Lower lobe of right lung (tissue), 2 donors: ENCODE results near the gene MICAL2. TPM values are rescaled to one million over a fixed set of nuclear protein-coding genes. Genes with fewer than 3 reads are reported as not detected.

ENCODE experiments used
- ATAC-seq, 2 donors: fragments of 200-7000 bp; cut with Tn5 transposase; one replicate each; pipeline ENCODE4 v1.9.1; 2020 to 2022; ENCODE audit warnings: mild to moderate bottlenecking in 2 of 2, moderate library complexity in 2 of 2
- DNase-seq: peaks from one replicate; pipeline ENCODE4 v3.0.0-alpha.2; 2020
- H3K27ac ChIP-seq: fragments of 200-600 bp; one replicate; pipeline ENCODE4 v1.8.0; 2022
- H3K27me3 ChIP-seq: fragments of 200-600 bp; one replicate; pipeline ENCODE4 v1.8.0; 2022; ENCODE audit warnings: low read depth
- H3K36me3 ChIP-seq: fragments of 200-600 bp; one replicate; pipeline ENCODE4 v1.8.0; 2022; ENCODE audit warnings: mild to moderate bottlenecking
- H3K4me1 ChIP-seq: fragments of 200-600 bp; one replicate; pipeline ENCODE4 v1.8.0; 2022
- H3K4me3 ChIP-seq: fragments of 200-600 bp; one replicate; pipeline ENCODE4 v1.8.0; 2022; ENCODE audit warnings: mild to moderate bottlenecking
- H3K9me3 ChIP-seq: fragments of 200-600 bp; one replicate; pipeline ENCODE4 v1.8.0; 2022
- intact Hi-C: fragments of 100-400 bp; cut with DNase I; formaldehyde crosslinking; loops from one replicate; pipeline ENCODE4 v1.11.0; 2022
- total RNA-seq: library from RNA; stranded (reverse); fragmentation: NEBNext Ultra II Directional; extraction: Animal tissue kit (Norgen Biotek cat#: 25700); gene quantifications from one replicate; pipeline ENCODE4 v1.2.1, GENCODE V29; 2021
- TF ChIP-seq, protein P1 (sequence below): fragments of 200-600 bp; IDR thresholded peaks from one replicate; pipeline ENCODE4 v1.8.0; 2022; ENCODE audit warnings: antibody characterized with exemption, mild to moderate bottlenecking
- donor health status: DM: no; HTN: yes; CAD: no; lungs with severe emphysema.

Gene MICAL2
- total RNA-seq, 1 donor from 2014 or later = 127 TPM

DNA sequence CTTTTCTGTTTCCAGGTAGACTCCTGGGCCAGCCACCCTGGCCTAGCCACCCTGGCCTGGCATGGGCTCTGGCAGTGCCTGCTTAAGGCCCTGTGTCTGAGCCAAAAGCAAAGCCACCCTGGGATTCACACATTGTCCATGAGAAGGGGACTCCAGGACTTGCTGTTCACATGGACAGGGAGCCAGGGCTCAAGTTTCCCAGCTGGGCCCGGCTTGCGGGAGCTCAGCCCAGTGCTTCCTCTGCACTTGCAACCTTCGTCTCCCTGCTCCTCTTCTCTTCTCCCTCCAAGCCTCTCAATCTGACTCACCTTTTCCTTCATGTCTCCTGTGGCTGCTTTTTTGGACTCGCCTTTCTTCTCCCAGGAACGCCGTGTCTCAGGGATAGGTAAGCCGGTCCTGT lies 130.3 kb downstream of the MICAL2 start:
- ATAC-seq (no peak), DNase-seq (no peak)
- Histone ChIP-seq H3K4me3 (no peak overlapping the region), H3K27ac (peak overlapping the region; percentile 54), H3K9me3 (no peaks in the 10 kb centered on the region), H3K4me1 (peaks cover 27% of the 10 kb centered on the region), H3K36me3 (peaks cover 25% of the 10 kb centered on the region), H3K27me3 (no peaks in the 10 kb centered on the region)
- TF ChIP-seq, protein P1, sequence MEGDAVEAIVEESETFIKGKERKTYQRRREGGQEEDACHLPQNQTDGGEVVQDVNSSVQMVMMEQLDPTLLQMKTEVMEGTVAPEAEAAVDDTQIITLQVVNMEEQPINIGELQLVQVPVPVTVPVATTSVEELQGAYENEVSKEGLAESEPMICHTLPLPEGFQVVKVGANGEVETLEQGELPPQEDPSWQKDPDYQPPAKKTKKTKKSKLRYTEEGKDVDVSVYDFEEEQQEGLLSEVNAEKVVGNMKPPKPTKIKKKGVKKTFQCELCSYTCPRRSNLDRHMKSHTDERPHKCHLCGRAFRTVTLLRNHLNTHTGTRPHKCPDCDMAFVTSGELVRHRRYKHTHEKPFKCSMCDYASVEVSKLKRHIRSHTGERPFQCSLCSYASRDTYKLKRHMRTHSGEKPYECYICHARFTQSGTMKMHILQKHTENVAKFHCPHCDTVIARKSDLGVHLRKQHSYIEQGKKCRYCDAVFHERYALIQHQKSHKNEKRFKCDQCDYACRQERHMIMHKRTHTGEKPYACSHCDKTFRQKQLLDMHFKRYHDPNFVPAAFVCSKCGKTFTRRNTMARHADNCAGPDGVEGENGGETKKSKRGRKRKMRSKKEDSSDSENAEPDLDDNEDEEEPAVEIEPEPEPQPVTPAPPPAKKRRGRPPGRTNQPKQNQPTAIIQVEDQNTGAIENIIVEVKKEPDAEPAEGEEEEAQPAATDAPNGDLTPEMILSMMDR = no peak
- intact Hi-C loops = no loop called here

DNA sequence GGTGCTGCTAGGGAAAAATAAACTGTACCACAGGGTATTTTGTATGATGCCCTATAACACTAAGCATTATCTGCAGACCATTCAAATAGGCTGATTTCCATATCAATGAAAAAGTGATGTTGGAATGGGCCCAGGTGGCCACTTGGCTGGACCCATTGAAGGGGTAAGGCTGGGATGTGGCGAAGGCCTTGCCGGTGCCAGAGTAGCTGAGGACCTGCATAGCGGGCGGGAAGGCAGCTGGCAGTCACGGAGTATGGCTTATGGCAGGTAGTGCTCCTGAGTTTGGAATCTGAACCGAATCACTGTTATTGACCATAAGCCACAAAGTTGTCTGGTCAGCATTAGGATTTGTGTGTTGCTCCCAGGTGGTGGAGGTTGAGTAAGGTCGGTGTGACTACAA lies 131.0 kb downstream of the MICAL2 start:
- Histone ChIP-seq H3K4me3 (no peak overlapping the region), H3K4me1 (peaks cover 21% of the 10 kb centered on the region), H3K9me3 (no peaks in the 10 kb centered on the region), H3K27ac (no peak overlapping the region), H3K27me3 (no peaks in the 10 kb centered on the region), H3K36me3 (peaks cover 26% of the 10 kb centered on the region)
- ATAC-seq (no peak), DNase-seq (no peak)
- TF ChIP-seq, protein P1 = no peak
- intact Hi-C loops = no loop called here

DNA sequence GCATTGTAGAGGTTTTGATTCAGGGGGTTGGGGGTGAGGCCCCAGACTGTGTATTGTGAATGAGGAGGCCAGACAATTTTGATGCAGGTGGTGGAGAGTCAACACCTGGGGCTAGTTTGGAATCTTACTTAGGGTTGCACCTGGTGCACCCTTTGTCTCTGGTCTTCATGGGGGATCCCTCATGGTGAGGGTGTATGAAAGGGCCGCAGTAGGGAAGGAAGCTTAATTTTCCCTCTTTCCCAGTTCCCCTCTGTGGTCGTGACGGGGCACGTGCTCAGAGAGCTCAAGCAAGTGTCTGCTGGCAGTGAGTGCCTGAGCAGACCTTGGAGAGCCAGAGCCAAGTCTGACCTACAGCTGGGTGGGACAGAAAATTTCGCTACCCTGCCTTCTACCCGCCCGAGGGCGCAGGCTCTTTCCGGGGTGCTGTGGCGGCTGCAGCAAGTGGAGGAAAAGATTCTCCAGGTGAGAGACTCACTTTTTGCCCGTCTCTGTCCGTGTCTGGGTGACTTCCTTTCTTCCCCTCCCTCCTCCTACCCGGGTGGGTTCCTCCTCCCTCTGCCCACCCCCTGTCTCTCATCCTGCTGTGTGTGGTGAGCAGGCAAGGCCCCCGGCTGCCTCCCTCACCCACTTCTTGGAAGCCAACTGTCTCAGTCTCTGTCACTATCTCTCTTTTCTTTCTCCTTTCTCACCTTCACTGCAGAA lies 131.7 kb downstream of the MICAL2 start:
- DNase-seq (no peak), ATAC-seq (no peak)
- peaks cover 25% of the 10 kb centered on the region for H3K4me1 ChIP-seq
- H3K4me3 ChIP-seq = no peak overlapping the region
- intact Hi-C loops = no loop called here
- no peaks in the 10 kb centered on the region for H3K9me3 ChIP-seq
- TF ChIP-seq, protein P1 = no peak
- peaks cover 26% of the 10 kb centered on the region for H3K36me3 ChIP-seq
- H3K27ac ChIP-seq = no peak overlapping the region
- no peaks in the 10 kb centered on the region for H3K27me3 ChIP-seq

DNA sequence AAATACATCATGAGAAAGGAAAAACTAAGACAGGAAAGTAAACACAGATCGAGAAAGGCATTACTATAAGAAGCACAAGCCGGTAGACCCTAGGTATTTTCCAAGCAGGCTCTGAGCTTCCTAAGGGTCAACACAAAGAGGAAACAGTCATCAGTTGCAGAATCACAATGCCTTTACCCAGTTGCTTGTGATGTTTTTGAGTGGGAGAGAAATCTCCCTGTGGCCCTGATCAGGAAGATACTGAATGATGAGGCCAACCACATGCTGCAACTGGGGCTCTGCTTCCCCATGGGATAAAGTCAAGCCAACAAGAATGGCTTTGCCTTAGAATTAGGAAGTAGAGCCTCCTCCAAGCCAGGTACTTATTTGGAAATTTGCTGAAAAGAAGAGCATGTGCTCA lies 132.6 kb downstream of the MICAL2 start:
- ATAC-seq = no peak
- Histone ChIP-seq H3K4me1 (peaks cover 25% of the 10 kb centered on the region), H3K4me3 (no peak overlapping the region), H3K27me3 (no peaks in the 10 kb centered on the region), H3K36me3 (peaks cover 26% of the 10 kb centered on the region), H3K27ac (no peak overlapping the region), H3K9me3 (no peaks in the 10 kb centered on the region)
- TF ChIP-seq, protein P1 = no peak
- intact Hi-C loops = no loop called here
- DNase-seq = no peak

DNA sequence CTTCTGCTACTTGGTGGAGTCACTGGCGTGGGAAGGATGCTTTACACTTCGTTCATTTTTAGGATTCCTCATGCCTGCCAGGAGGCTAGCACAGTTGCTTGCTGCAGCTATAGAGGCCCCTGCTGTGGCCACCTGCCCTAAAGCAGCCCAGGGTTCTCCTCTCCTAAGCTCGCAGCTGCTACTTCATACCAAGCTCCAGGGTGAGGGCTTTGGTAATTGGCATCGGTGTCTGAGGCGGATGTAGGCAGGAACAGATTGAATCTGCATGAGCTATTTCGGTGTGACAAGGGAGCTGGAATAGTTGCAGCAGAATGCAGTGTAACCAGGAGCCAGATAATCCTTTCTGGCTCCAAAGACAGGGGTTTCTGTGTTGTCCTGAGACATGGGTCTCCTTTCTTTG lies 133.1 kb downstream of the MICAL2 start:
- Histone ChIP-seq H3K9me3 (no peaks in the 10 kb centered on the region), H3K4me1 (peaks cover 25% of the 10 kb centered on the region), H3K27ac (no peak overlapping the region), H3K4me3 (no peak overlapping the region), H3K36me3 (peaks cover 26% of the 10 kb centered on the region), H3K27me3 (no peaks in the 10 kb centered on the region)
- no peak for ATAC-seq
- intact Hi-C loops = no loop called here
- TF ChIP-seq, protein P1 = no peak
- DNase-seq = no peak
